Measurements from ENCODE around the gene PDSS2. TPM values are rescaled to one million over a fixed set of nuclear protein-coding genes. Genes with fewer than 3 reads are reported as not detected.
A peak's percentile ranks its signal among the peaks of the same experiment; 100 is the strongest.

The PDSS2 gene
- total RNA-seq, 1 donor from 2014 or later = 12.4 TPM

- H3K9me3 Mint-ChIP-seq (ENCODE audit: unreplicated experiment) = no peaks in the 10 kb centered on the region
- no peaks in the 10 kb centered on the region for H3K36me3 Mint-ChIP-seq (ENCODE audit: unreplicated experiment)
- no peak for TF ChIP-seq CTCF (IDR thresholded peaks at IDR 0.05)
- no peaks in the 10 kb centered on the region for H3K27me3 Mint-ChIP-seq (ENCODE audit: unreplicated experiment)
- H3K27ac Mint-ChIP-seq (ENCODE audit: unreplicated experiment) = no peak overlapping the region
- H3K4me3 Mint-ChIP-seq (ENCODE audit: unreplicated experiment) = no peak overlapping the region
- DNase-seq (ENCODE audit: extremely low spot score, unreplicated experiment) = no peak
- peaks cover 10% of the 10 kb centered on the region for H3K4me1 Mint-ChIP-seq (ENCODE audit: unreplicated experiment)
Observed at GRCh38 chr6:107319906-107320530, 139.3 kb downstream of the PDSS2 start.

GRCh38 chr6:107318100-107318736 is 141.1 kb downstream of the PDSS2 start:
- no peaks in the 10 kb centered on the region for H3K27me3 Mint-ChIP-seq (ENCODE audit: unreplicated experiment)
- H3K4me1 Mint-ChIP-seq (ENCODE audit: unreplicated experiment) = peaks cover 8% of the 10 kb centered on the region
- no peak overlapping the region for H3K27ac Mint-ChIP-seq (ENCODE audit: unreplicated experiment)
- no peak overlapping the region for H3K4me3 Mint-ChIP-seq (ENCODE audit: unreplicated experiment)
- DNase-seq (ENCODE audit: extremely low spot score, unreplicated experiment) = no peak
- H3K9me3 Mint-ChIP-seq (ENCODE audit: unreplicated experiment) = no peaks in the 10 kb centered on the region
- peak; percentile 76 for TF ChIP-seq CTCF (IDR thresholded peaks at IDR 0.05)
- no peaks in the 10 kb centered on the region for H3K36me3 Mint-ChIP-seq (ENCODE audit: unreplicated experiment)

GRCh38 chr6:107315114-107315513 is 144.2 kb downstream of the PDSS2 start:
- Mint-ChIP-seq H3K9me3 (ENCODE audit: unreplicated experiment) (no peaks in the 10 kb centered on the region), H3K27ac (ENCODE audit: unreplicated experiment) (no peak overlapping the region), H3K27me3 (ENCODE audit: unreplicated experiment) (no peaks in the 10 kb centered on the region), H3K36me3 (ENCODE audit: unreplicated experiment) (no peaks in the 10 kb centered on the region), H3K4me1 (ENCODE audit: unreplicated experiment) (peaks cover 7% of the 10 kb centered on the region), H3K4me3 (ENCODE audit: unreplicated experiment) (no peak overlapping the region)
- no peak for DNase-seq (ENCODE audit: extremely low spot score, unreplicated experiment)
- no peak for TF ChIP-seq CTCF (IDR thresholded peaks at IDR 0.05)

- Mint-ChIP-seq H3K9me3 (ENCODE audit: unreplicated experiment) (no peaks in the 10 kb centered on the region), H3K36me3 (ENCODE audit: unreplicated experiment) (no peaks in the 10 kb centered on the region), H3K27me3 (ENCODE audit: unreplicated experiment) (no peaks in the 10 kb centered on the region), H3K27ac (ENCODE audit: unreplicated experiment) (no peak overlapping the region), H3K4me3 (ENCODE audit: unreplicated experiment) (no peak overlapping the region), H3K4me1 (ENCODE audit: unreplicated experiment) (peaks cover 4% of the 10 kb centered on the region)
- no peak for TF ChIP-seq CTCF (IDR thresholded peaks at IDR 0.05)
- DNase-seq (ENCODE audit: extremely low spot score, unreplicated experiment) = no peak
Observed at GRCh38 chr6:107314531-107314939, 144.8 kb downstream of the PDSS2 start.

GRCh38 chr6:107313776-107314175 is 145.6 kb downstream of the PDSS2 start:
- Mint-ChIP-seq H3K9me3 (ENCODE audit: unreplicated experiment) (no peaks in the 10 kb centered on the region), H3K36me3 (ENCODE audit: unreplicated experiment) (no peaks in the 10 kb centered on the region), H3K4me1 (ENCODE audit: unreplicated experiment) (peaks cover 4% of the 10 kb centered on the region), H3K27ac (ENCODE audit: unreplicated experiment) (no peak overlapping the region), H3K4me3 (ENCODE audit: unreplicated experiment) (no peak overlapping the region), H3K27me3 (ENCODE audit: unreplicated experiment) (no peaks in the 10 kb centered on the region)
- DNase-seq (ENCODE audit: extremely low spot score, unreplicated experiment) = no peak
- TF ChIP-seq CTCF (IDR thresholded peaks at IDR 0.05) = no peak

Data from osteocyte (in vitro differentiated cells).